Activated CD8-positive, alpha-beta memory T cell treated with anti-CD3 and anti-CD28 coated beads for 4 hours (primary cell): Measurements from ENCODE around the gene TENT5D.
"Not testable (repeated sequence)": the region's sequence is repeated elsewhere in the genome, so short reads cannot be mapped to it uniquely, and the experiment has no call there.

Source experiments
- DNase-seq, 2 donors: peaks; one replicate each; pipeline ENCODE4 v3.0.0-alpha.2; 2020; ENCODE audit warnings: low read depth in 2 of 2

Gene TENT5D

GRCh38 chrX:80420147-80420546, at the start of gene TENT5D:
TSS of gene TENT5D (plus strand) at chrX:80420447. CDS start at chrX:80442540, 22,093 bp downstream.
- DNase-seq, result no peak

GRCh38 chrX:80385651-80386050, 34.6 kb upstream of the TENT5D start:
- not testable (repeated sequence) for DNase-seq

GRCh38 chrX:80388206-80388605, 32.0 kb upstream of the TENT5D start:
- no peak for DNase-seq

- DNase-seq, result no peak
Observed at GRCh38 chrX:80412042-80412441, 8.2 kb upstream of the TENT5D start.

- no peak for DNase-seq
Observed at GRCh38 chrX:80423000-80423399, 2.8 kb downstream of the TENT5D start.

GRCh38 chrX:80423744-80424143, 3.5 kb downstream of the TENT5D start:
- no peak for DNase-seq

- no peak for DNase-seq
Observed at GRCh38 chrX:80430826-80431504, 10.7 kb downstream of the TENT5D start.

GRCh38 chrX:80431505-80431832, 11.2 kb downstream of the TENT5D start:
- DNase-seq, result no peak

- no peak for DNase-seq
Observed at GRCh38 chrX:80432441-80432840, 12.2 kb downstream of the TENT5D start.

GRCh38 chrX:80432863-80433262, 12.6 kb downstream of the TENT5D start:
- no peak for DNase-seq

- DNase-seq, result not testable (repeated sequence)
Observed at GRCh38 chrX:80468166-80468565, 47.9 kb downstream of the TENT5D start.

- no peak for DNase-seq
Observed at GRCh38 chrX:80471582-80471981, 51.3 kb downstream of the TENT5D start.

GRCh38 chrX:80485543-80485942, 65.3 kb downstream of the TENT5D start:
- DNase-seq, result no peak

- no peak for DNase-seq
Observed at GRCh38 chrX:80486299-80486698, 66.1 kb downstream of the TENT5D start.

- DNase-seq, result no peak
Observed at GRCh38 chrX:80489166-80489565, 68.9 kb downstream of the TENT5D start.
